Left ventricle myocardium inferior (tissue), 1 donor: ENCODE results near the gene LDB3. TPM values are rescaled to one million over a fixed set of nuclear protein-coding genes. Genes with fewer than 3 reads are reported as not detected.

Experiments used
- DNase-seq: peaks from one replicate; pipeline ENCODE4 v3.0.0-alpha.2; 2020
- H3K27ac ChIP-seq: fragments of 200-600 bp; replicated peaks from 2 replicates; pipeline ENCODE4 v1.8.0; 2021
- H3K27me3 ChIP-seq: fragments of 200-600 bp; 2 replicates; pipeline ENCODE4 v1.8.0; 2021; ENCODE audit warnings: low read depth
- H3K36me3 ChIP-seq: fragments of 200-600 bp; 2 replicates; pipeline ENCODE4 v1.8.0; 2021
- H3K4me1 ChIP-seq: fragments of 200-600 bp; 2 replicates; pipeline ENCODE4 v1.8.0; 2021
- H3K4me3 ChIP-seq: fragments of 200-600 bp; 2 replicates; pipeline ENCODE4 v1.8.0; 2021; ENCODE audit warnings: mild to moderate bottlenecking, moderate library complexity
- H3K9me3 ChIP-seq: fragments of 200-600 bp; replicated peaks from 2 replicates; pipeline ENCODE4 v1.8.0; 2021
- CTCF ChIP-seq: fragments of 200-600 bp; IDR thresholded peaks from 2 replicates; pipeline ENCODE4 v1.8.0; 2021; ENCODE audit warnings: antibody characterized with exemption, mild to moderate bottlenecking, borderline replicate concordance
- intact Hi-C: fragments of 100-400 bp; cut with micrococcal nuclease; formaldehyde crosslinking; loops from one replicate; pipeline ENCODE4 v1.11.0; 2022
- total RNA-seq: library from RNA; stranded (reverse); fragmentation: NEBNext Ultra II Directional; extraction: Animal tissue kit (Norgen Biotek cat#: 25700); gene quantifications from one replicate; pipeline ENCODE4 v1.2.1, GENCODE V29; 2021
- donor health status: DM: no; HTN: yes; CAD: no; lungs with severe emphysema.

LDB3 gene
- total RNA-seq, 1 donor from 2014 or later = 1,542 TPM

GRCh38 chr10:86673216-86673826 lies 5.0 kb downstream of the LDB3 start:
- DNase-seq = no peak
- Histone ChIP-seq H3K9me3 (no peaks in the 10 kb centered on the region), H3K27me3 (peaks cover 9% of the 10 kb centered on the region), H3K36me3 (peaks cover 50% of the 10 kb centered on the region), H3K4me3 (peak overlapping the region; percentile 77), H3K27ac (peak overlapping the region; percentile 98), H3K4me1 (peaks cover 93% of the 10 kb centered on the region)
- no peak for TF ChIP-seq CTCF
- intact Hi-C loops = no loop called here

GRCh38 chr10:86673827-86674581 lies 5.7 kb downstream of the LDB3 start:
- Histone ChIP-seq H3K4me3 (peak overlapping the region; percentile 77), H3K27me3 (peaks cover 9% of the 10 kb centered on the region), H3K9me3 (no peaks in the 10 kb centered on the region), H3K27ac (peak overlapping the region; percentile 98), H3K4me1 (peaks cover 95% of the 10 kb centered on the region), H3K36me3 (peaks cover 51% of the 10 kb centered on the region)
- no peak for TF ChIP-seq CTCF
- intact Hi-C loops = no loop called here
- no peak for DNase-seq

- peak overlapping the region; percentile 98 for H3K27ac ChIP-seq
- DNase-seq = no peak
- intact Hi-C loops = no loop called here
- H3K9me3 ChIP-seq = no peaks in the 10 kb centered on the region
- H3K4me1 ChIP-seq = peaks cover 95% of the 10 kb centered on the region
- peaks cover 51% of the 10 kb centered on the region for H3K36me3 ChIP-seq
- peaks cover 9% of the 10 kb centered on the region for H3K27me3 ChIP-seq
- TF ChIP-seq CTCF = no peak
- H3K4me3 ChIP-seq = peak overlapping the region; percentile 77
Observed at GRCh38 chr10:86674912-86675311, 6.6 kb downstream of the LDB3 start.

- TF ChIP-seq CTCF = no peak
- H3K4me1 ChIP-seq = peaks cover 98% of the 10 kb centered on the region
- no peaks in the 10 kb centered on the region for H3K9me3 ChIP-seq
- peaks cover 46% of the 10 kb centered on the region for H3K36me3 ChIP-seq
- no peak for DNase-seq
- peaks cover 4% of the 10 kb centered on the region for H3K27me3 ChIP-seq
- intact Hi-C loops = no loop called here
- H3K4me3 ChIP-seq = peak overlapping the region; percentile 77
- H3K27ac ChIP-seq = peak overlapping the region; percentile 98
Observed at GRCh38 chr10:86677374-86677773, 9.1 kb downstream of the LDB3 start.

- Histone ChIP-seq H3K27me3 (peaks cover 15% of the 10 kb centered on the region), H3K9me3 (no peaks in the 10 kb centered on the region), H3K4me1 (peaks cover 98% of the 10 kb centered on the region), H3K4me3 (peak overlapping the region; percentile 77), H3K27ac (peak overlapping the region; percentile 98), H3K36me3 (peaks cover 41% of the 10 kb centered on the region)
- no peak for DNase-seq
- intact Hi-C loops = no loop called here
- no peak for TF ChIP-seq CTCF
Observed at GRCh38 chr10:86678999-86679792, 10.9 kb downstream of the LDB3 start.
